GM19395 (cell line): ENCODE data around the gene OPALIN.
"Not testable (repeated sequence)": the region's sequence is repeated elsewhere in the genome, so short reads cannot be mapped to it uniquely, and the experiment has no call there.

Experiments
- ATAC-seq: cut with Tn5 transposase; IDR thresholded peaks from one replicate; pipeline ENCODE4 v1.9.1; 2021; ENCODE audit warnings: mild to moderate bottlenecking, moderate library complexity; ENCODE audit not compliant: unreplicated experiment

OPALIN gene

GRCh38 chr10:96339956-96340904 is 18.6 kb downstream of the OPALIN start:
- peak; percentile 75 for ATAC-seq

GRCh38 chr10:96339383-96339782 is 19.4 kb downstream of the OPALIN start:
- ATAC-seq = no peak

GRCh38 chr10:96338279-96338925 is 20.4 kb downstream of the OPALIN start:
- no peak for ATAC-seq

- no peak for ATAC-seq
These were observed 21.7 kb downstream of the OPALIN start for GRCh38 chr10:96337106-96337505.

GRCh38 chr10:96334616-96335526 is 23.9 kb downstream of the OPALIN start:
- ATAC-seq = no peak

GRCh38 chr10:96333101-96333500 is 25.7 kb downstream of the OPALIN start:
- no peak for ATAC-seq

- no peak for ATAC-seq
These were observed 31.3 kb downstream of the OPALIN start for GRCh38 chr10:96327462-96327861.

GRCh38 chr10:96325719-96326373 is 33.0 kb downstream of the OPALIN start:
- peak; percentile 96 for ATAC-seq

- ATAC-seq = no peak
These were observed 34.4 kb downstream of the OPALIN start for GRCh38 chr10:96324447-96324846.

GRCh38 chr10:96322275-96322674 is 36.5 kb downstream of the OPALIN start:
- ATAC-seq = no peak

- no peak for ATAC-seq
These were observed 37.0 kb downstream of the OPALIN start for GRCh38 chr10:96321822-96322221.

- no peak for ATAC-seq
These were observed 38.9 kb downstream of the OPALIN start for GRCh38 chr10:96319754-96320474.

- ATAC-seq = no peak
These were observed 41.6 kb downstream of the OPALIN start for GRCh38 chr10:96317067-96317833.

- no peak for ATAC-seq
These were observed 45.5 kb downstream of the OPALIN start for GRCh38 chr10:96313344-96313743.

- no peak for ATAC-seq
These were observed 47.6 kb downstream of the OPALIN start for GRCh38 chr10:96311180-96311715.

- ATAC-seq = no peak
These were observed 48.5 kb downstream of the OPALIN start for GRCh38 chr10:96310321-96310669.

- ATAC-seq = no peak
These were observed 49.0 kb downstream of the OPALIN start for GRCh38 chr10:96309628-96310320.

GRCh38 chr10:96308854-96309253 is 49.9 kb downstream of the OPALIN start:
- ATAC-seq = not testable (repeated sequence)
